Measurements from ENCODE around the gene PEX13. TPM values are rescaled to one million over a fixed set of nuclear protein-coding genes. Genes with fewer than 3 reads are reported as not detected.

PEX13 gene
- total and polyA plus RNA-seq, 2 donors (not counting 3 experiments of a cell fraction or from before 2014, with no cell fraction given), result 18.0 to 21.0 TPM

- H3K79me2 ChIP-seq (ENCODE audit: control insufficient read depth, insufficient read depth, low read length), result peaks cover 46% of the 10 kb centered on the region
- ChIA-PET CTCF (no interaction called here), POLR2A (interaction anchor here (0.6 kb wide), 1 partner anchor 94 kb away, joined by 3 read pairs; no protein-coding TSS in a partner anchor)
- H3K4me3 ChIP-seq (replicated peaks in 1 of 3; ENCODE audit: insufficient read depth in 1 of 3, low read depth in 1 of 3, low read length in 3 of 3), result peak overlapping the region; percentile 73 to 98 (median 94)
- peak overlapping the region; percentile 67 for H3K27ac ChIP-seq (ENCODE audit: insufficient read depth, low read depth, low read length)
- peak overlapping the region; percentile 69 for H3K9ac ChIP-seq (replicated peaks; ENCODE audit: extremely low read depth, insufficient read depth, low read length)
- H2AFZ ChIP-seq (ENCODE audit: low read depth, low read length), result peak overlapping the region; percentile 97
- FAIRE-seq (peak; percentile 82), DNase-seq (ENCODE audit: low read depth, low spot score) (no peak)
- H3K36me3 ChIP-seq (ENCODE audit: control insufficient read depth in 2 of 2, extremely low read depth in 1 of 2, insufficient read depth in 2 of 2, low read length in 2 of 2), result no peaks in the 10 kb centered on the region
- peak overlapping the region; percentile 93 for H3K4me2 ChIP-seq (ENCODE audit: insufficient read depth, low read length)
- intact Hi-C loops (cut with micrococcal nuclease), result loop anchor here (1.0 to 5.0 kb wide), 2 partner anchors 135 to 160 kb away; partner anchors contain the start of gene REL
- dilution Hi-C loops (cut with MboI; ENCODE audit: extremely low pct_ligation_motif_present, low sequenced_read_pairs), result no loop called here
- H4K20me1 ChIP-seq (replicated peaks; ENCODE audit: control insufficient read depth, extremely low read depth, insufficient read depth, low read length), result no peaks in the 10 kb centered on the region
- H3K9me1 ChIP-seq (replicated peaks; ENCODE audit: control insufficient read depth, extremely low read depth, insufficient read depth, low read length), result no peaks in the 10 kb centered on the region
- no peaks in the 10 kb centered on the region for H3K27me3 ChIP-seq (ENCODE audit: control insufficient read depth in 2 of 2, insufficient read depth in 2 of 2, low read length in 2 of 2)
- no peaks in the 10 kb centered on the region for H3K9me3 ChIP-seq (replicated peaks; ENCODE audit: control insufficient read depth, insufficient read depth, low read length)
- H3K4me1 ChIP-seq (ENCODE audit: control insufficient read depth, extremely low read depth, insufficient read depth, low read length), result peaks cover 21% of the 10 kb centered on the region
- BruUV-seq (replicated peaks), result no TSS peak
- TF ChIP-seq, protein P1, sequence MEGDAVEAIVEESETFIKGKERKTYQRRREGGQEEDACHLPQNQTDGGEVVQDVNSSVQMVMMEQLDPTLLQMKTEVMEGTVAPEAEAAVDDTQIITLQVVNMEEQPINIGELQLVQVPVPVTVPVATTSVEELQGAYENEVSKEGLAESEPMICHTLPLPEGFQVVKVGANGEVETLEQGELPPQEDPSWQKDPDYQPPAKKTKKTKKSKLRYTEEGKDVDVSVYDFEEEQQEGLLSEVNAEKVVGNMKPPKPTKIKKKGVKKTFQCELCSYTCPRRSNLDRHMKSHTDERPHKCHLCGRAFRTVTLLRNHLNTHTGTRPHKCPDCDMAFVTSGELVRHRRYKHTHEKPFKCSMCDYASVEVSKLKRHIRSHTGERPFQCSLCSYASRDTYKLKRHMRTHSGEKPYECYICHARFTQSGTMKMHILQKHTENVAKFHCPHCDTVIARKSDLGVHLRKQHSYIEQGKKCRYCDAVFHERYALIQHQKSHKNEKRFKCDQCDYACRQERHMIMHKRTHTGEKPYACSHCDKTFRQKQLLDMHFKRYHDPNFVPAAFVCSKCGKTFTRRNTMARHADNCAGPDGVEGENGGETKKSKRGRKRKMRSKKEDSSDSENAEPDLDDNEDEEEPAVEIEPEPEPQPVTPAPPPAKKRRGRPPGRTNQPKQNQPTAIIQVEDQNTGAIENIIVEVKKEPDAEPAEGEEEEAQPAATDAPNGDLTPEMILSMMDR (IDR thresholded peaks at IDR 0.05; ENCODE audit: extremely low read depth in 1 of 2, insufficient read depth in 1 of 2, low read depth in 1 of 2, low read length in 2 of 2), result no peak
- peak; percentile 16 for TF ChIP-seq POLR2AphosphoS5 (IDR thresholded peaks at IDR 0.05; ENCODE audit: insufficient read depth, low read depth, low read length)
- no peak for TF ChIP-seq GATA2 (IDR thresholded peaks at IDR 0.05; ENCODE audit: insufficient read depth, insufficient read length, low read depth, low read length)
- no peak for TF ChIP-seq FOS (IDR thresholded peaks at IDR 0.05; ENCODE audit: borderline replicate concordance, insufficient read depth, low read length)
- no peak for TF ChIP-seq EZH2 (IDR thresholded peaks at IDR 0.05; ENCODE audit: borderline replicate concordance, low read depth, low read length, severe bottlenecking)
- no peak for TF ChIP-seq POLR2A (IDR thresholded peaks at IDR 0.05; ENCODE audit: low read depth, low read length)
- peak; percentile 22 for TF ChIP-seq MYC (IDR thresholded peaks at IDR 0.05; ENCODE audit: low read depth, low read length)
- TF ChIP-seq, protein P2, sequence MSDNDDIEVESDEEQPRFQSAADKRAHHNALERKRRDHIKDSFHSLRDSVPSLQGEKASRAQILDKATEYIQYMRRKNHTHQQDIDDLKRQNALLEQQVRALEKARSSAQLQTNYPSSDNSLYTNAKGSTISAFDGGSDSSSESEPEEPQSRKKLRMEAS (IDR thresholded peaks at IDR 0.05; ENCODE audit: insufficient read depth, insufficient read length), result no peak
- no peak for TF ChIP-seq JUN (IDR thresholded peaks at IDR 0.05; ENCODE audit: borderline replicate concordance, insufficient read depth, insufficient read length, low read depth)
Measured at GRCh38 chr2:61017003-61017555, 441 bp upstream of the PEX13 start.
